ENCODE measurements around the gene TRIP4. TPM values are rescaled to one million over a fixed set of nuclear protein-coding genes. Genes with fewer than 3 reads are reported as not detected.

Gene TRIP4
- total and polyA plus RNA-seq, 2 donors (not counting 3 experiments of a cell fraction or from before 2014, with no cell fraction given): 10.9 to 31.1 TPM

- ChIA-PET POLR2A (no interaction called here), CTCF (interaction anchor here (0.9 kb wide), 1 partner anchor 22 kb away, joined by 3 read pairs; no protein-coding TSS in a partner anchor)
- Histone ChIP-seq H3K4me1 (ENCODE audit: control insufficient read depth, extremely low read depth, insufficient read depth, low read length) (peaks cover 7% of the 10 kb centered on the region), H3K4me2 (ENCODE audit: insufficient read depth, low read length) (no peak overlapping the region), H3K9me1 (replicated peaks; ENCODE audit: control insufficient read depth, extremely low read depth, insufficient read depth, low read length) (no peaks in the 10 kb centered on the region), H3K9ac (replicated peaks; ENCODE audit: extremely low read depth, insufficient read depth, low read length) (no peak overlapping the region), H3K27me3 (ENCODE audit: control insufficient read depth in 2 of 2, insufficient read depth in 2 of 2, low read length in 2 of 2) (no peaks in the 10 kb centered on the region), H3K79me2 (ENCODE audit: control insufficient read depth, insufficient read depth, low read length) (peaks cover 1% of the 10 kb centered on the region), H2AFZ (ENCODE audit: low read depth, low read length) (no peak overlapping the region), H3K27ac (ENCODE audit: insufficient read depth, low read depth, low read length) (no peak overlapping the region), H3K36me3 (ENCODE audit: control insufficient read depth in 2 of 2, extremely low read depth in 1 of 2, insufficient read depth in 2 of 2, low read length in 2 of 2) (peaks cover 0 to 3% of the 10 kb centered on the region in 2 experiments), H4K20me1 (replicated peaks; ENCODE audit: control insufficient read depth, extremely low read depth, insufficient read depth, low read length) (no peaks in the 10 kb centered on the region), H3K4me3 (replicated peaks in 1 of 3; ENCODE audit: insufficient read depth in 1 of 3, low read depth in 1 of 3, low read length in 3 of 3) (no peak overlapping the region), H3K9me3 (replicated peaks; ENCODE audit: control insufficient read depth, insufficient read depth, low read length) (no peaks in the 10 kb centered on the region)
- dilution Hi-C loops (cut with MboI; ENCODE audit: extremely low pct_ligation_motif_present, low sequenced_read_pairs) (no loop called here), intact Hi-C loops (cut with micrococcal nuclease) (no loop called here)
- DNase-seq (ENCODE audit: low read depth, low spot score) (peak; percentile 52), FAIRE-seq (no peak)
- BruUV-seq (replicated peaks): no TSS peak
- no peak for TF ChIP-seq EZH2 (IDR thresholded peaks at IDR 0.05; ENCODE audit: borderline replicate concordance, low read depth, low read length, severe bottlenecking)
- no peak for TF ChIP-seq CTCF (IDR thresholded peaks at IDR 0.05; ENCODE audit: extremely low read depth in 1 of 2, insufficient read depth in 1 of 2, low read depth in 1 of 2, low read length in 2 of 2)
- no peak for TF ChIP-seq MYC (IDR thresholded peaks at IDR 0.05; ENCODE audit: low read depth, low read length)
- TF ChIP-seq JUN (IDR thresholded peaks at IDR 0.05; ENCODE audit: borderline replicate concordance, insufficient read depth, insufficient read length, low read depth): no peak
- TF ChIP-seq POLR2A (IDR thresholded peaks at IDR 0.05; ENCODE audit: low read depth, low read length): no peak
- no peak for TF ChIP-seq POLR2AphosphoS5 (IDR thresholded peaks at IDR 0.05; ENCODE audit: insufficient read depth, low read depth, low read length)
- TF ChIP-seq GATA2 (IDR thresholded peaks at IDR 0.05; ENCODE audit: insufficient read depth, insufficient read length, low read depth, low read length): no peak
- TF ChIP-seq FOS (IDR thresholded peaks at IDR 0.05; ENCODE audit: borderline replicate concordance, insufficient read depth, low read length): no peak
- no peak for TF ChIP-seq MAX (IDR thresholded peaks at IDR 0.05; ENCODE audit: insufficient read depth, insufficient read length)
Observed at GRCh38 chr15:64455961-64456371, 68.3 kb downstream of the TRIP4 start.

Data from endothelial cell of umbilical vein (primary cell).